K562 (cell line): ENCODE measurements around the gene NUP133. TPM values are rescaled to one million over a fixed set of nuclear protein-coding genes. Genes with fewer than 3 reads are reported as not detected.

Source experiments
- BRF2 ChIP-seq: IDR thresholded peaks from 3 replicates; pipeline ENCODE4 v1.6.1; 2011; ENCODE audit warnings: borderline replicate concordance, mild to moderate bottlenecking; ENCODE audit not compliant: insufficient read length, insufficient read depth
- C11orf30 ChIP-seq: fragments of 450-650 bp; IDR thresholded peaks from 2 replicates; pipeline ENCODE4 v1.6.1; 2016; ENCODE audit warnings: low read depth, mild to moderate bottlenecking
- CHD2 ChIP-seq: IDR thresholded peaks from 2 replicates; pipeline ENCODE4 v1.6.1; 2011; ENCODE audit warnings: low read depth, low read length
- CREB3L1 ChIP-seq: fragments of 450-650 bp; IDR thresholded peaks from 2 replicates; pipeline ENCODE4 v1.6.1; 2014; ENCODE audit warnings: low read depth, mild to moderate bottlenecking, moderate library complexity, borderline replicate concordance
- CREM ChIP-seq: IDR thresholded peaks from 2 replicates; pipeline ENCODE4 v1.6.1; 2014; ENCODE audit warnings: antibody characterized with exemption, low read depth
- E2F5 ChIP-seq: sonication (generic); formaldehyde crosslinking; IDR thresholded peaks from 2 replicates; pipeline ENCODE4 v1.8.0; 2022; ENCODE audit warnings: mild to moderate bottlenecking, missing genetic modification reagents
- GTF2F1 ChIP-seq: IDR thresholded peaks from 2 replicates; pipeline ENCODE4 v1.6.1; 2011; ENCODE audit warnings: low read depth, low read length, improper control_type of control experiment
- HDGF ChIP-seq: fragments of 450-650 bp; IDR thresholded peaks from 2 replicates; pipeline ENCODE4 v1.6.1; 2016
- HNRNPK ChIP-seq: fragments of 200-400 bp; formaldehyde crosslinking; IDR thresholded peaks from one replicate; pipeline ENCODE4 v1.6.1; 2018; ENCODE audit warnings: mild to moderate bottlenecking, low read depth, low read length; ENCODE audit not compliant: poor library complexity, severe bottlenecking
- HNRNPLL ChIP-seq: fragments of 200-400 bp; formaldehyde crosslinking; IDR thresholded peaks from 2 replicates; pipeline ENCODE4 v1.6.1; 2017; ENCODE audit warnings: low read length, low read depth, mild to moderate bottlenecking; ENCODE audit not compliant: poor library complexity, severe bottlenecking
- PHF8 ChIP-seq: fragments of 200-600 bp; sonication (generic); IDR thresholded peaks from 2 replicates; pipeline ENCODE4 v1.6.1; 2012; ENCODE audit warnings: mixed run types, mild to moderate bottlenecking, inconsistent platforms, low read length, moderate library complexity, borderline replicate concordance
- PRPF4 ChIP-seq: fragments of 200-400 bp; formaldehyde crosslinking; IDR thresholded peaks from one replicate; pipeline ENCODE4 v1.6.1; 2017; ENCODE audit warnings: low read length, low read depth, mild to moderate bottlenecking; ENCODE audit not compliant: insufficient read depth, poor library complexity, severe bottlenecking
- TFAP4 ChIP-seq: sonication (generic); formaldehyde crosslinking; IDR thresholded peaks from 2 replicates; pipeline ENCODE4 v1.8.0; 2022; ENCODE audit warnings: missing genetic modification reagents, mild to moderate bottlenecking, moderate library complexity, borderline replicate concordance
- TSC22D4 ChIP-seq: fragments of 450-650 bp; IDR thresholded peaks from 2 replicates; pipeline ENCODE4 v1.6.1; 2016; ENCODE audit warnings: missing genetic modification characterization, missing biosample characterization, control low read depth
- ZBTB11 ChIP-seq, 3 experiments: fragments of 200-800 bp in 1 of 3; fragments of 250-450 bp in 1 of 3; fragments of 450-650 bp in 1 of 3; sonication (Bioruptor Pico) in 1 of 3; sonication (Bioruptor generic) in 1 of 3; formaldehyde crosslinking in 1 of 3; IDR thresholded peaks; 2 replicates each; pipeline versions ENCODE4 v1.6.1 to v1.8.0; 2016 to 2022; ENCODE audit warnings: mild to moderate bottlenecking in 2 of 3, missing genetic modification characterization in 2 of 3, missing compliant biosample characterization in 1 of 3, moderate library complexity in 1 of 3
- ZNF143 ChIP-seq: sonication (generic); formaldehyde crosslinking; IDR thresholded peaks from 2 replicates; pipeline ENCODE4 v1.9.0; 2022; ENCODE audit warnings: mild to moderate bottlenecking, missing genetic modification reagents
- ZNF589 ChIP-seq: fragments of 200-800 bp; sonication (Bioruptor generic); IDR thresholded peaks from 2 replicates; pipeline ENCODE4 v1.6.1; 2016; ENCODE audit warnings: low read depth, missing genetic modification characterization, missing compliant biosample characterization
- ZNF76 ChIP-seq: fragments of 250-450 bp; sonication (Bioruptor Pico); IDR thresholded peaks from 2 replicates; pipeline ENCODE4 v1.4.0; 2020; ENCODE audit warnings: mild to moderate bottlenecking, moderate library complexity, borderline replicate concordance
- polyA plus RNA-seq, 8 experiments: library from polyadenylated mRNA; depleted of rRNA in 4 of 8; stranded (reverse) in 5 of 8; unstranded in 3 of 8; fragments of >200 nt; fragmentation: Nextera tagmentation in 2 of 8; fragmentation: Illumina TruSeq in 1 of 8; extraction: Ambion mirVana in 2 of 8; extraction: Trizol in 1 of 8; gene quantifications; 2 replicates each; pipeline versions ENCODE4 v1.2.1 to v1.2.3, GENCODE V29; 2011 to 2014; ENCODE audit warnings: inconsistent platforms in 1 of 8, missing spikeins in 1 of 8
- total RNA-seq, 7 experiments: library from RNA; depleted of rRNA in 6 of 7; stranded (reverse); fragments of >200 nt in 6 of 7; fragmentation: Illumina TruSeq in 2 of 7; extraction: Trizol in 2 of 7; gene quantifications; 2 replicates each; pipeline versions ENCODE4 v1.2.1 to v1.2.3, GENCODE V29; 2011 to 2021; ENCODE audit warnings: low replicate concordance in 1 of 7

The NUP133 gene
- total and polyA plus RNA-seq, 9 of the 15 experiments (the other 6 are each of a cell fraction or from before 2014, with no cell fraction given), result 21.7 to 85.1 (median 61.3) TPM

- TF ChIP-seq CHD2, result peak; percentile 90
- no peak for TF ChIP-seq E2F5 (CRISPR knock-in tag)
- peak; percentile 87; the same call in 1 of the 2 replicates for TF ChIP-seq CREB3L1
- no peak for TF ChIP-seq BRF2
- peak; percentile 99 for TF ChIP-seq PHF8
- TF ChIP-seq ZNF589 (CRISPR knock-in tag), result peak; percentile 68; the same call in 1 of the 2 replicates
- no peak for TF ChIP-seq ZNF76 (CRISPR knock-in tag)
- TF ChIP-seq HDGF, result no peak
- TF ChIP-seq GTF2F1, result peak; percentile 86; the same call in 1 of the 2 replicates
- TF ChIP-seq C11orf30, result peak; percentile 97
- TF ChIP-seq TFAP4 (CRISPR knock-in tag), result peak; percentile 89
- no peak for TF ChIP-seq HNRNPK
- peak in 1 of 3 experiments; percentile 68; a peak in 2 of 6 replicates for TF ChIP-seq ZBTB11 (CRISPR knock-in tag; IDR thresholded peaks at IDR 0.05)
- TF ChIP-seq CREM, result peak; percentile 99
- no peak for TF ChIP-seq ZNF143
- TF ChIP-seq PRPF4, result peak; percentile 49
- TF ChIP-seq HNRNPLL, result peak; percentile 70
- TF ChIP-seq TSC22D4 (tag), result no peak
These were observed at the start of gene NUP133 (continued) for GRCh38 chr1:229507951-229508822.
